ENCODE measurements around the gene ACOX1. TPM values are rescaled to one million over a fixed set of nuclear protein-coding genes. Genes with fewer than 3 reads are reported as not detected.

The ACOX1 gene
- total RNA-seq (23.5 TPM), polyA plus RNA-seq (15.9 TPM)
- long read RNA-seq, donor 1: 0 reads
- long read RNA-seq, donor 2: 0 reads
- long read RNA-seq, donor 3, full-length matches to known transcripts: 3 of 3 reads
- long read RNA-seq, donor 3, partial matches to known transcripts: 0 of 3 reads
- long read RNA-seq, donor 3, other reads (novel, unspliced or antisense): 0 of 3 reads
- long read RNA-seq, donor 4, full-length matches to known transcripts: 1 of 1 reads
- long read RNA-seq, donor 4, partial matches to known transcripts: 0 of 1 reads
- long read RNA-seq, donor 4, other reads (novel, unspliced or antisense): 0 of 1 reads
- long read RNA-seq, donor 5, full-length matches to known transcripts: 4 of 34 reads
- long read RNA-seq, donor 5, partial matches to known transcripts: 6 of 34 reads
- long read RNA-seq, donor 5, other reads (novel, unspliced or antisense): 24 of 34 reads
- long read RNA-seq, donor 6, full-length matches to known transcripts: 5 of 5 reads
- long read RNA-seq, donor 6, partial matches to known transcripts: 0 of 5 reads
- long read RNA-seq, donor 6, other reads (novel, unspliced or antisense): 0 of 5 reads
- long read RNA-seq, donor 7, full-length matches to known transcripts: 4 of 11 reads
- long read RNA-seq, donor 7, partial matches to known transcripts: 7 of 11 reads
- long read RNA-seq, donor 7, other reads (novel, unspliced or antisense): 0 of 11 reads
- long read RNA-seq, donor 8, full-length matches to known transcripts: 1 of 1 reads
- long read RNA-seq, donor 8, partial matches to known transcripts: 0 of 1 reads
- long read RNA-seq, donor 8, other reads (novel, unspliced or antisense): 0 of 1 reads
- long read RNA-seq, donor 9, partial matches to known transcripts: 7 of 8 reads
- long read RNA-seq, donor 9, other reads (novel, unspliced or antisense): 0 of 8 reads
- long read RNA-seq, donor 10, full-length matches to known transcripts: 3 of 11 reads
- long read RNA-seq, donor 10, partial matches to known transcripts: 8 of 11 reads
- long read RNA-seq, donor 10, other reads (novel, unspliced or antisense): 0 of 11 reads

- H3K4me3 ChIP-seq (ENCODE audit: low read length in 2 of 2): peak within 1 kb of the TSS; percentile 63 to 97
- peak; percentile 88 to 98 (median 94) for DNase-seq (ENCODE audit: low read depth in 6 of 9, low spot score in 9 of 9)
- H3K4me1 ChIP-seq (ENCODE audit: control insufficient read depth in 2 of 2, insufficient read depth in 2 of 2, low read length in 2 of 2): peaks cover 9 to 18% of the 10 kb centered on the region in 2 donors
- under 1% methylated on average over 72 of the region's 72 CpGs for WGBS
- H3K36me3 ChIP-seq (ENCODE audit: control insufficient read depth in 2 of 2, insufficient read depth in 2 of 2, low read length in 1 of 2): peaks cover 0 to 7% of the 10 kb centered on the region in 2 donors
- H3K9me3 ChIP-seq (ENCODE audit: control insufficient read depth in 2 of 2, insufficient read depth in 1 of 2, low read length in 1 of 2): no peaks in the 10 kb centered on the region
- H3K27ac ChIP-seq (ENCODE audit: low read depth in 1 of 2, low read length in 1 of 2): peak within 1 kb of the TSS; percentile 94 to 97
- no peaks in the 10 kb centered on the region for H3K27me3 ChIP-seq (ENCODE audit: control insufficient read depth in 2 of 2, insufficient read depth in 1 of 2, low read length in 1 of 2)
These were observed at the start of gene ACOX1, which contains the start of gene TEN1 for GRCh38 chr17:75978938-75979704. Gene ACOX1 (minus strand): TSS chr17:75979166. CDS start chr17:75979073, 93 bp downstream. Gene TEN1 (plus strand): TSS chr17:75979240. CDS start chr17:75986193, 6,953 bp downstream.

- H3K27ac ChIP-seq (ENCODE audit: low read depth in 1 of 2, low read length in 1 of 2): no peak within 1 kb of the TSS
- H3K4me1 ChIP-seq (ENCODE audit: control insufficient read depth in 2 of 2, insufficient read depth in 2 of 2, low read length in 2 of 2): peaks cover 7 to 26% of the 10 kb centered on the region in 2 donors
- 89% methylated on average over 24 of the region's 24 CpGs for WGBS
- no peak within 1 kb of the TSS for H3K4me3 ChIP-seq (ENCODE audit: low read length in 2 of 2)
- DNase-seq (ENCODE audit: low read depth in 6 of 9, low spot score in 9 of 9): peak in 1 of 9 donors; percentile 16
- H3K9me3 ChIP-seq (ENCODE audit: control insufficient read depth in 2 of 2, insufficient read depth in 1 of 2, low read length in 1 of 2): no peaks in the 10 kb centered on the region
- no peaks in the 10 kb centered on the region for H3K36me3 ChIP-seq (ENCODE audit: control insufficient read depth in 2 of 2, insufficient read depth in 2 of 2, low read length in 1 of 2)
- no peaks in the 10 kb centered on the region for H3K27me3 ChIP-seq (ENCODE audit: control insufficient read depth in 2 of 2, insufficient read depth in 1 of 2, low read length in 1 of 2)
These were observed 48.3 kb upstream of the ACOX1 start, which contains the start of gene EVPL for GRCh38 chr17:76027159-76027839. Gene EVPL (minus strand): TSS chr17:76027306. CDS start chr17:76027198, 108 bp downstream.

GRCh38 chr17:76026714-76027158, 47.8 kb upstream of the ACOX1 start:
- Histone ChIP-seq H3K36me3 (ENCODE audit: control insufficient read depth in 2 of 2, insufficient read depth in 2 of 2, low read length in 1 of 2) (no peaks in the 10 kb centered on the region), H3K4me1 (ENCODE audit: control insufficient read depth in 2 of 2, insufficient read depth in 2 of 2, low read length in 2 of 2) (peaks cover 7 to 29% of the 10 kb centered on the region in 2 donors), H3K9me3 (ENCODE audit: control insufficient read depth in 2 of 2, insufficient read depth in 1 of 2, low read length in 1 of 2) (no peaks in the 10 kb centered on the region), H3K27me3 (ENCODE audit: control insufficient read depth in 2 of 2, insufficient read depth in 1 of 2, low read length in 1 of 2) (no peaks in the 10 kb centered on the region), H3K4me3 (ENCODE audit: low read length in 2 of 2) (no peak overlapping the region), H3K27ac (ENCODE audit: low read depth in 1 of 2, low read length in 1 of 2) (no peak overlapping the region)
- DNase-seq (ENCODE audit: low read depth in 6 of 9, low spot score in 9 of 9): no peak
- WGBS: 95% methylated on average over 15 of the region's 15 CpGs

GRCh38 chr17:76025294-76025693, 46.3 kb upstream of the ACOX1 start:
- no peak overlapping the region for H3K27ac ChIP-seq (ENCODE audit: low read depth in 1 of 2, low read length in 1 of 2)
- no peak for DNase-seq (ENCODE audit: low read depth in 6 of 9, low spot score in 9 of 9)
- no peaks in the 10 kb centered on the region for H3K36me3 ChIP-seq (ENCODE audit: control insufficient read depth in 2 of 2, insufficient read depth in 2 of 2, low read length in 1 of 2)
- no peak overlapping the region for H3K4me3 ChIP-seq (ENCODE audit: low read length in 2 of 2)
- H3K27me3 ChIP-seq (ENCODE audit: control insufficient read depth in 2 of 2, insufficient read depth in 1 of 2, low read length in 1 of 2): no peaks in the 10 kb centered on the region
- H3K4me1 ChIP-seq (ENCODE audit: control insufficient read depth in 2 of 2, insufficient read depth in 2 of 2, low read length in 2 of 2): peaks cover 7 to 29% of the 10 kb centered on the region in 2 donors
- H3K9me3 ChIP-seq (ENCODE audit: control insufficient read depth in 2 of 2, insufficient read depth in 1 of 2, low read length in 1 of 2): no peaks in the 10 kb centered on the region
- WGBS: 99% methylated on average over 12 of the region's 12 CpGs

- Histone ChIP-seq H3K9me3 (ENCODE audit: control insufficient read depth in 2 of 2, insufficient read depth in 1 of 2, low read length in 1 of 2) (no peaks in the 10 kb centered on the region), H3K4me3 (ENCODE audit: low read length in 2 of 2) (no peak overlapping the region), H3K27ac (ENCODE audit: low read depth in 1 of 2, low read length in 1 of 2) (no peak overlapping the region), H3K27me3 (ENCODE audit: control insufficient read depth in 2 of 2, insufficient read depth in 1 of 2, low read length in 1 of 2) (no peaks in the 10 kb centered on the region), H3K4me1 (ENCODE audit: control insufficient read depth in 2 of 2, insufficient read depth in 2 of 2, low read length in 2 of 2) (peaks cover 2 to 24% of the 10 kb centered on the region in 2 donors), H3K36me3 (ENCODE audit: control insufficient read depth in 2 of 2, insufficient read depth in 2 of 2, low read length in 1 of 2) (no peaks in the 10 kb centered on the region)
- no peak for DNase-seq (ENCODE audit: low read depth in 6 of 9, low spot score in 9 of 9)
- 96% methylated on average over 9 of the region's 9 CpGs for WGBS
These were observed 45.4 kb upstream of the ACOX1 start for GRCh38 chr17:76024353-76024752.

- Histone ChIP-seq H3K27me3 (ENCODE audit: control insufficient read depth in 2 of 2, insufficient read depth in 1 of 2, low read length in 1 of 2) (no peaks in the 10 kb centered on the region), H3K9me3 (ENCODE audit: control insufficient read depth in 2 of 2, insufficient read depth in 1 of 2, low read length in 1 of 2) (no peaks in the 10 kb centered on the region), H3K36me3 (ENCODE audit: control insufficient read depth in 2 of 2, insufficient read depth in 2 of 2, low read length in 1 of 2) (no peaks in the 10 kb centered on the region), H3K4me1 (ENCODE audit: control insufficient read depth in 2 of 2, insufficient read depth in 2 of 2, low read length in 2 of 2) (peaks cover 0 to 21% of the 10 kb centered on the region in 2 donors), H3K27ac (ENCODE audit: low read depth in 1 of 2, low read length in 1 of 2) (no peak overlapping the region), H3K4me3 (ENCODE audit: low read length in 2 of 2) (no peak overlapping the region)
- 96% methylated on average over 9 of the region's 9 CpGs for WGBS
- no peak for DNase-seq (ENCODE audit: low read depth in 6 of 9, low spot score in 9 of 9)
These were observed 44.9 kb upstream of the ACOX1 start for GRCh38 chr17:76023900-76024237.

- Histone ChIP-seq H3K4me1 (ENCODE audit: control insufficient read depth in 2 of 2, insufficient read depth in 2 of 2, low read length in 2 of 2) (peaks cover 0 to 15% of the 10 kb centered on the region in 2 donors), H3K4me3 (ENCODE audit: low read length in 2 of 2) (no peak overlapping the region), H3K36me3 (ENCODE audit: control insufficient read depth in 2 of 2, insufficient read depth in 2 of 2, low read length in 1 of 2) (no peaks in the 10 kb centered on the region), H3K27me3 (ENCODE audit: control insufficient read depth in 2 of 2, insufficient read depth in 1 of 2, low read length in 1 of 2) (no peaks in the 10 kb centered on the region), H3K9me3 (ENCODE audit: control insufficient read depth in 2 of 2, insufficient read depth in 1 of 2, low read length in 1 of 2) (no peaks in the 10 kb centered on the region), H3K27ac (ENCODE audit: low read depth in 1 of 2, low read length in 1 of 2) (no peak overlapping the region)
- 97% methylated on average over 28 of the region's 28 CpGs for WGBS
- DNase-seq (ENCODE audit: low read depth in 6 of 9, low spot score in 9 of 9): no peak
These were observed 44.3 kb upstream of the ACOX1 start for GRCh38 chr17:76022973-76023899.
